Measurements from ENCODE around the gene STAMBP. TPM values are rescaled to one million over a fixed set of nuclear protein-coding genes. Genes with fewer than 3 reads are reported as not detected.
A peak's percentile ranks its signal among the peaks of the same experiment; 100 is the strongest.
"Not testable (repeated sequence)": the region's sequence is repeated elsewhere in the genome, so short reads cannot be mapped to it uniquely, and the experiment has no call there.

The STAMBP gene
- total RNA-seq, 1 donor from 2014 or later = 14.3 TPM

GRCh38 chr2:73836141-73836943 lies 7.6 kb downstream of the STAMBP start:
- FAIRE-seq = no peak
- no peak for DNase-seq (ENCODE audit: low spot score in 2 of 2)

- DNase-seq (ENCODE audit: low spot score in 2 of 2) = no peak
- FAIRE-seq = no peak
Observed at GRCh38 chr2:73837847-73838585, 9.3 kb downstream of the STAMBP start.

DNA sequence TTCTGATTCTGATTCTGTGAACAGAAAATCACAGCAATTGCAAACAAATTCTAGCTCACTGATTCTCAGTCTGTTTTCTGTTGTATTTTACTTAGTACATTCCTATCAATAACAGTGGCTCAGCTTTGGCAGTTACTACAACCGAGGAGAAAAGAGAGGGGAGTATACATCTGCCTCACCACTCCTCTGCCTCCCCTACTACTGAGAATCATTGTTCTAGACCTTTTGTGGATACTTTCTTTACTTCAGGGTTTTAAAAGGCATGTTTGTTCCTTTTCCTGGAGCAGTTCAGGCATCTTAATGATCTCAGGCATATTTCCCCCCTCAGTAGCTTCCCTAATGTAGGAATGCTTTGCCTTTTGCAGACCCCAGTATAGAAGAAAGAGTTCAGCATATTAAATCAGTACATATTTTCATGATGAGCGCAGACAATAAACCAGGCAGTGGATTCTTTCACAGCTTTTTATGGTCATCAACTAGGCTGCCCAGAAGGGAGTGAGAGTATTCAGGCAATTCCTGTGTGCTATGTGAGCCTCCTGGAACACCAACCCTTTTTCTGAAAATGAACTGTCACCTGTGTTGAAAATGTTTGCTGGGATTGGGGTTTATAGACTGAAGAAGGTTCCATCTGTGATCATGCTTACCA lies 10.3 kb downstream of the STAMBP start:
- DNase-seq (ENCODE audit: low spot score in 2 of 2) = no peak
- FAIRE-seq = no peak

GRCh38 chr2:73839653-73840411 lies 11.1 kb downstream of the STAMBP start:
- FAIRE-seq (peak; percentile 65), DNase-seq (ENCODE audit: low spot score in 2 of 2) (no peak)

- DNase-seq (ENCODE audit: low spot score in 2 of 2) (no peak), FAIRE-seq (no peak)
Observed at GRCh38 chr2:73841912-73842738, 13.4 kb downstream of the STAMBP start.

- DNase-seq (ENCODE audit: low spot score in 2 of 2) (no peak), FAIRE-seq (no peak)
Observed at GRCh38 chr2:73842739-73843019, 13.9 kb downstream of the STAMBP start.

DNA sequence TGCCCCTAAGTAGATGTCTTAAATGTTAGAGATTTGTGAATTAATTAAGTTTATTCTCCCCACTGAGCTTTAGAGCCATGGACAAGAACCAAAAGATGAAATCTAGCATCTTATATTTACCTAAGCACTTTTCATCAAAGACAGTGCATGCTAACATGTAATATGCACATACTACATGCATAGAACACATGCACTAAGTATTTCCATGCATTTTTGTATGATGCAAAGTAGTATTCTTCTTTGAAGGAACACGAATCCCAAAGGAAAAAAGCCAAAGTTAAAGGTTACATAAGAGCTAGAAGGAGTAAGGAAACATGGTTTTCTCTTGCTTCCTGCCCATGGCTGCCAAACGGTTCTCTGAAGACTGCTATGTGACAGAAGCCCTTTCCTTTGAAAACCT lies 15.3 kb downstream of the STAMBP start:
- no peak for DNase-seq (ENCODE audit: low spot score in 2 of 2)
- no peak for FAIRE-seq

DNA sequence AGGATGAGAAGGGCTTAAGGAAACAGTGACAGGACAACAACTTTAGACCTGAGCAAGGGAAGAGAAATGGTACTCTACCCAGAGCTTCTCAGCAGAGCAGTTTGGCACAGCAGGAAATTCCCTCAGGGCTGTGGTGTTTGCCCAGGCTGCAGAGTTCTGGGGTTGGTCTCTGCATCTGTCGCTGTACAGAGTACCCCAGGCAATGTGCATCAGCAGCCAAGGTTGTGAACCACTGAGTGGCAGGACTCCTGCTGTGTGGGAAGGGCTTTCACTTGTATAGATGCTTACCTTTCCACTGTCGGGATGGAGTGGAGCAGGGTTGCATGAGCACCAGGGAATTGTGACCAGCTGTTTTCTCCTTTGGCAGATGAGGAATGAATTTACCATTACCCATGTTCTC lies 21.2 kb downstream of the STAMBP start:
- DNase-seq (ENCODE audit: low spot score in 2 of 2) (no peak), FAIRE-seq (no peak)

- DNase-seq (ENCODE audit: low spot score in 2 of 2) (no peak), FAIRE-seq (no peak)
Observed at GRCh38 chr2:73851274-73851673, 22.5 kb downstream of the STAMBP start.

- FAIRE-seq = no peak
- DNase-seq (ENCODE audit: low spot score in 2 of 2) = no peak
Observed at GRCh38 chr2:73852020-73852419, 23.3 kb downstream of the STAMBP start.

- DNase-seq (ENCODE audit: low spot score in 2 of 2) (no peak), FAIRE-seq (no peak)
Observed at GRCh38 chr2:73855526-73855925, 26.8 kb downstream of the STAMBP start.

GRCh38 chr2:73856214-73856613 lies 27.5 kb downstream of the STAMBP start:
- no peak for DNase-seq (ENCODE audit: low spot score in 2 of 2)
- no peak for FAIRE-seq

- DNase-seq (ENCODE audit: low spot score in 2 of 2) (peak in 1 of 2 donors; percentile 18), FAIRE-seq (no peak)
Observed at GRCh38 chr2:73859721-73860586, 31.2 kb downstream of the STAMBP start.

GRCh38 chr2:73862987-73863386 lies 34.2 kb downstream of the STAMBP start:
- DNase-seq (ENCODE audit: low spot score in 2 of 2) = no peak
- no peak for FAIRE-seq

- no peak for FAIRE-seq
- DNase-seq (ENCODE audit: low spot score in 2 of 2) = no peak
Observed at GRCh38 chr2:73868204-73868978, 39.6 kb downstream of the STAMBP start.

- FAIRE-seq (no peak), DNase-seq (ENCODE audit: low spot score in 2 of 2) (peak in 1 of 2 donors; percentile 5)
Observed at GRCh38 chr2:73870084-73870483, 41.3 kb downstream of the STAMBP start.

- no peak for FAIRE-seq
- no peak for DNase-seq (ENCODE audit: low spot score in 2 of 2)
Observed at GRCh38 chr2:73877071-73877802, 48.5 kb downstream of the STAMBP start.

DNA sequence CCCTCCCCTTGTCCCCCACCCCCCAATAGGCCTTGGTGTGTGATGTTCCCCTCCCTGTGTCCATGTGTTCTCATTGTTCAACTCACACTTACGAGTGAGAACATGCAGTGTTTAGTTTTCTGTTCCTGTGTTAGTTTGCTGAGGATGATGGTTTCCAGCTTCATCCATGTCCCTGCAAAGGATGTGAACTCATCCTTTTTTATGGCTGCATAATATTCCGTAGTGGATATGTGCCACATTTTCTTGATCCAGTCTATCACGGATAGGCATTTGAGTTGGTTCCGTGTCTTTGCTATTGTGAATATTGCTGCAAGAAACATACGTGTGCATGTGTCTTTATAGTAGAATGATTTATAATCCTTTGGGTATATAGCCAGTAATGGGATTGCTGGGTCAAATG lies 49.2 kb downstream of the STAMBP start:
- not testable (repeated sequence) for DNase-seq (ENCODE audit: low spot score in 2 of 2); FAIRE-seq
